KBM-7 (cell line): ENCODE measurements around the gene HELZ.

Experiments
- DNase-seq: peaks from one replicate; pipeline ENCODE4 v3.0.0-alpha.2; 2015
- in situ Hi-C: fragments of 300-500 bp; cut with MboI; formaldehyde crosslinking; loops from 2 replicates; pipeline ENCODE4 v1.14.3; 2020; ENCODE audit warnings: low sequenced_read_pairs, low pct_unique_long_range_greater_than_20kb, mixed read lengths

The HELZ gene

DNA sequence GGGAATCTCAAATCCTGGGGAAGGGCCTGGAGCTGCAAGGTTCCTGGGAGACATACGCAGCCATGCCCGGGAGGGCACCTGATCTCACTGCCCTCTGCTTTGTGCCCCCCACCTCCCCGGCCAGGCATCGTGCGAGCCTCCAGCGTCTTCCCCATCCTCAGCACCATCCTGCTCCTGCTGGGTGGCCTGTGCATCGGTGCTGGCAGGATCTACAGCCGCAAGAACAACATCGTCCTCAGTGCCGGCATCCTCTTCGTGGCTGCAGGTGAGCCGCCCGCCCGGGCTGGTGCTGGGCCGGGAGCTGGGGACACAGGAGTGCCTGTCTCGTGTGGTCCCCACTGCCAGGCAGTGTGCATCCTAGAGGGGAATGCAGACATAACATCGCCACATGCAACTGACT is 220.3 kb downstream of the HELZ start:
- in situ Hi-C loops, result no loop called here
- DNase-seq, result no peak

DNA sequence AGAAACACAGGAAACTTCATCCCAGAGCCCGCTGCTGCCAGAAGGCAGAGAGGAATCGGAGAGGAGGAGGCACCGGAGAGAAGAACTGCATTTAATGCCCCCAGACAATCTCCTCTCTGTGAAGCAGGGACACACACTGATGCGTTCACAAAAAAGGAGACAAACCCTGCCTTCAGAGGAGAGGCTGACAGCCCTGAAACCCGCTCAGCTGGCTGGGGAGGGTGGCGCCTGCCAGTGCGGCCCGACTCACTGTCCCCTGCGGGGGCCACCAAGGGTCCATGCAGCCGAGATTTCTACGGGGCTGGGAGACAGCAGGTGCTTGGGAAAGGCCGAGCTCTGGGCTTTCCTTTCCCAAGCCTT is 222.6 kb downstream of the HELZ start:
- in situ Hi-C loops, result no loop called here

DNA sequence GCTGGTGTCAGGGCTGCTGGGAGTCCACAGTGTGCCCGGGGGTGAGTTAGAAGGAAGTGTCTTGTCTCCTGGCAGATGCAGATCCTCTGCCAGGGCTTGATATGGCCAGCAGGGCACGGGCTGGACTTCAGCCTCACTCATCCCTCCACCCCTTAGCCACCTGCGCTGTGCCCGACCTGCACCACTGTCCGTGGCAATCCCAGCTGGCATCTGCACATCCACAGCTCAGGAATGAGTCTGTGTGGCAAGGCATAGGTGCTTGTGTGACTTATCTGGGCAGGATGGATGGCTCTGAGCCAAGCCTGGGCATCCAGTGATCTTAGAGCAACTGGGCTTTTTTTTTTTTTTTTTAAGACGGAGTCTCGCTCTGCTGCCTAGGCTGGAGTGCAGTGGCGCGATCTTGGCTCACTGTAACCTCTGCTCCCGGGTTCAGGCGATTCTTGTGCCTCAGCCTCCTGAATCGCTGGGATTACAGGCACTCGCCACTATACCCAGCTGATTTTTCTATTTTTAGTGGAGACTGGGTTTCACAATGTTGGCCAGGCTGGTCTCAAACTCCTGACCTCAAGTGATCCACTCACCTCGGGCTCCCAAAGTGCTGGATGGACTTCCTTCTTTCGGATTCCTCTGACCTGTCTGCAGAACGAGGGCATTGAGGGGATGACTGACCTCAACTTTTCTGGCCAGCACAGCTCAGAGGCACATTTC is 223.1 kb downstream of the HELZ start:
- DNase-seq, result no peak
- in situ Hi-C loops, result no loop called here

More for the DNA sequence above, 222.6 kb downstream of the HELZ start:
- DNase-seq, result no peak

DNA sequence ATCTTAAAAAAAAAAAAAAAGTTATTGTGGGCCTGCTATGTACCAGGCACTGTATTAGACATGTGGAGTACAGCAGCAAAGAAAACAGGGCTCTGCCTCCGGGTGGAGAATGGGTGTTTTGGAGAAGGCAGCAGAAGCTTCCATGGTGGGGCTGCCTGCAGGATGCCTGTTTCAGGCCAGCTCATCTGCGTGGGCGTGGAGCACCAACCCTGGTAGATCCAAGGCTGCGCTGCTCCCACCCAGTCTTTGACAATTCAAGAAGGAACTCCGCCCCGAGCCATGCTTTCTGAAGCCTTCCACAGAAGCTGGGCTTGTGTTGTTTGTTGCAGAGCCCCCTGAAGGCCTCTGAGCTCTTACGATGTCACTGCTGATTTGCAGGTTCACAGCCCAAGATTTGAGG is 223.8 kb downstream of the HELZ start:
- in situ Hi-C loops, result no loop called here

More for the DNA sequence above, 223.8 kb downstream of the HELZ start:
- DNase-seq, result no peak
